AG04450 (cell line): ENCODE data around the gene MYLK3. TPM values are rescaled to one million over a fixed set of nuclear protein-coding genes. Genes with fewer than 3 reads are reported as not detected.

Experiments
- CTCF ChIA-PET: fragments of 300-600, 350-600 bp; formaldehyde crosslinking; extraction: SDS; loops from one replicate; lab custom pipeline; 2022; ENCODE audit warnings: antibody characterized with exemption, inconsistent platforms; lab: Charles Lee
- POLR2A ChIA-PET: fragments of 350-600 bp; formaldehyde crosslinking; extraction: SDS; loops from one replicate; lab custom pipeline; 2021; ENCODE audit warnings: antibody characterized with exemption, inconsistent platforms; lab: Yijun Ruan, JAX
- DNase-seq: peaks from one replicate; pipeline ENCODE4 v3.0.0-alpha.2; 2011; ENCODE audit warnings: low read depth, low spot score
- H3K27ac ChIP-seq: one replicate; pipeline ENCODE4 v1.5.1; 2012; ENCODE audit warnings: low read depth, low read length, control low read depth
- H3K27me3 ChIP-seq: one replicate; pipeline ENCODE4 v1.6.0; 2012; ENCODE audit warnings: low read length; ENCODE audit not compliant: control insufficient read depth, insufficient read depth
- H3K4me3 ChIP-seq: 2 replicates; pipeline ENCODE4 v1.5.1; 2011; ENCODE audit warnings: mild to moderate bottlenecking, low read depth, low read length, control low read depth
- H3K9me3 ChIP-seq: 2 replicates; pipeline ENCODE4 v1.5.1; 2012; ENCODE audit warnings: low read length; ENCODE audit not compliant: control insufficient read depth, insufficient read depth
- polyA plus RNA-seq: library from polyadenylated mRNA; depleted of rRNA; stranded (reverse); fragments of >200 nt; gene quantifications from 2 replicates; pipeline ENCODE4 v1.2.3, GENCODE V29; 2011
- TF ChIP-seq, protein P1 (sequence below): IDR thresholded peaks from 2 replicates; pipeline ENCODE4 v1.5.1; 2011; ENCODE audit warnings: low read depth, low read length, control low read depth, inconsistent platforms

MYLK3 gene
- polyA plus RNA-seq, 1 experiment: 0.11 TPM

DNA sequence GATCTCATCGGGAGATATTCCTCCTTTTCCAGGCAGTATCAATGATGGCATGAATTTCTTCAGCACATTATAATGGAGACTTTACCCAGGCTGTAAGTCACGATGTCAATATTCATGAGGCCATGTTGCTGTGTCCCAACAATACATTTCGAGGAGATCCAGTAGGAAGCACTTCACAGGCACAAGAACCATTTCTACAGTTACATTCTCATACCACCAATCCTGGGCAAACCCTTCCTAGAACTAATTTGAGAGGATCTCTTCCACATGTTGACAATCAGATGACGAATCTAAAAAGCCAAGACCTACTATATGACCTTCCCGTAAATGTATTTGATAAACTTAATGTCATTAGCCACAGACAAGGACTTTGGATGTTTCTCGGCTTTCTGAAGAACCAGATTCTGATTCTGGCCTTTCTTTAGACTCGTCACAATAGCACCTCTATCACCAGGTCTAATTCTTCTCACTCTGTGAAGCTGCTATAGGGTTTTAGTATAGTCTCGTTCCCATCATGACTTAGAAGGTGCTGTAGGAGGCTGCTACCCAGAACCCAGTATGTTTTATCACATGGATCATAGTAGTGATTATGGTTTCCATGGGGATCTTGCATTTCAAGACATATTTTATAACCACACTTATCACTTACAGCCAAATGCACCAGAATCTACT is 42.6 kb upstream of the MYLK3 start:
- ChIA-PET CTCF (interaction anchor here (2.7 to 3.6 kb wide), 2 partner anchors 10 to 117 kb away, joined by 13 to 19 read pairs; no protein-coding TSS in a partner anchor), POLR2A (interaction anchor here (0.6 to 1.2 kb wide), 3 partner anchors 9 to 113 kb away, joined by 3 read pairs; no protein-coding TSS in a partner anchor)
- H3K4me3 ChIP-seq: peak overlapping the region; percentile 60
- TF ChIP-seq, protein P1, sequence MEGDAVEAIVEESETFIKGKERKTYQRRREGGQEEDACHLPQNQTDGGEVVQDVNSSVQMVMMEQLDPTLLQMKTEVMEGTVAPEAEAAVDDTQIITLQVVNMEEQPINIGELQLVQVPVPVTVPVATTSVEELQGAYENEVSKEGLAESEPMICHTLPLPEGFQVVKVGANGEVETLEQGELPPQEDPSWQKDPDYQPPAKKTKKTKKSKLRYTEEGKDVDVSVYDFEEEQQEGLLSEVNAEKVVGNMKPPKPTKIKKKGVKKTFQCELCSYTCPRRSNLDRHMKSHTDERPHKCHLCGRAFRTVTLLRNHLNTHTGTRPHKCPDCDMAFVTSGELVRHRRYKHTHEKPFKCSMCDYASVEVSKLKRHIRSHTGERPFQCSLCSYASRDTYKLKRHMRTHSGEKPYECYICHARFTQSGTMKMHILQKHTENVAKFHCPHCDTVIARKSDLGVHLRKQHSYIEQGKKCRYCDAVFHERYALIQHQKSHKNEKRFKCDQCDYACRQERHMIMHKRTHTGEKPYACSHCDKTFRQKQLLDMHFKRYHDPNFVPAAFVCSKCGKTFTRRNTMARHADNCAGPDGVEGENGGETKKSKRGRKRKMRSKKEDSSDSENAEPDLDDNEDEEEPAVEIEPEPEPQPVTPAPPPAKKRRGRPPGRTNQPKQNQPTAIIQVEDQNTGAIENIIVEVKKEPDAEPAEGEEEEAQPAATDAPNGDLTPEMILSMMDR: no peak
- H3K27me3 ChIP-seq: no peaks in the 10 kb centered on the region
- DNase-seq: no peak
- no peak overlapping the region for H3K27ac ChIP-seq
- peaks cover 13% of the 10 kb centered on the region for H3K9me3 ChIP-seq

DNA sequence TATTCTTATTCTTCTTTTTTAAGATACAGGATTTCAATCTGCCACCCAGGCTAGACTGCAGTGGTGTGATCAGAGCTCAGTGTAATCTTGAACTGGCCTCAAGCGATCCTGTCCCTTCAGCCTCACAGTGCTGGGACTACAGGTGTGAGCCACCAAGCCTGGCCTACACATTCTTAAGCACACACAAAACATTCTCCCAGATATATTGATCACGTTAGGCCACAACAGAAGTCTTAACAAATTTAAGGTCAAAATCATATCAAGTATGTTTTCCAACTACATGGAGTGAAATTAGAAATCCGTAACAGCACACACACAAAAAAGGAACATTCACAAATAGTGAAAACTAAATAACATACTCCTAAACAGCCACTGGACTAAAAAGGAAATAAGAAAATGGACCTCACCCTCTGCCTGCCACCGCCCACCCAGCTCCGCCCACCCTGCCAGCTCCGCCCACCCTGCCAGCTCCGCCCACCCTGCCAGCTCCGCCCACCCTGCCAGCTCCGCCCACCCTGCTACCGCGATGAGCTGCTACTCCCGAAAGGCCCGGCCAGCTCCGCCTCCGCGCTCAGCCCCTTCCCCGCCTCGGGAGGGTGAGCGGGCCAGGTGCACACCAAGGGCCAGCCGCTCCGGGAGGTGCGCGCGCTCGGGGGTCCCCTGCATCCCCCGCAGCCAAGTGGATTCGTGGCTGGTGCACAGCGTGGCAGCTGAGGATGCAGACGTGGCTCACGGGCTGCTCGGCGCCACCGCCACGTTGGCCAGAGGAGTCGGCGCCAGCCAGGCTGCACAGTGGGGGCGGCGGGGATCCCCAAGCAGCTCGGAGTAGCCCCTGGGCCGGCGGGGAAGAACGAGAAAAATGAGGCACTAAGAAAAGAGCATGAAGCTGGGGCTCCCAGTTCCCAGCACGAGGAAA is 41.6 kb upstream of the MYLK3 start:
- ChIA-PET CTCF (interaction anchor here (0.8 to 3.6 kb wide), 2 partner anchors 11 to 116 kb away, joined by 3 to 13 read pairs; no protein-coding TSS in a partner anchor), POLR2A (interaction anchor here (0.6 to 1.2 kb wide), 5 partner anchors 10 to 184 kb away, joined by 3 read pairs; partner anchors contain the start of gene DNAJA2)
- H3K27me3 ChIP-seq: no peaks in the 10 kb centered on the region
- peak overlapping the region; percentile 60 for H3K4me3 ChIP-seq
- TF ChIP-seq, protein P1: no peak
- peak overlapping the region; percentile 42 for H3K27ac ChIP-seq
- peaks cover 13% of the 10 kb centered on the region for H3K9me3 ChIP-seq
- no peak for DNase-seq

DNA sequence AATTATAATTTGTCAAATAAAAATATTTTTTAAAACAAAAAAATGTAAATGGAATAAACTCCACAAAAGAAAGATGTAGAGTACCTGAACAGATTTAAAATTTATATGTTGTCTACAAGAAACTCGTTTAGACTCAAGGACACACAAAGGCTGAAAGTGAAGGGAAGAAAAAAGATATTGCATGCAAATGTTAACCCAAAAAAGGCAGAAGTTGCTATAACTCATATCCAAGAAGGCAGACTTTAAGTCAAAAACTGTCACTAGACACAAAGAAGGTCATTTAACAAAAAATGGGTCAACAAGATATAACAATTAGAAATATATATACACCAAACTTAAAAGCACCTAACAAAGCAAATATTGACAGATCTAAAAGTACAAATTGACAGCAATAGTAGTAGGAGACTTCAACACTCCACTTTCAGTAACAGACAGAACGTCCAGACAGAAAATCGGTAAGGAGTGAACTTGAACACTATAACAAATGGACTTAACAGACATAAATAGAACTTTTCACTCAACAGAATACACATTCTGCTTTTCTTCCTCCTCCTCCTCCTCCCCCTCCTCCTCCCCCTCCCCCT is 40.8 kb upstream of the MYLK3 start:
- no peak overlapping the region for H3K27ac ChIP-seq
- ChIA-PET CTCF (interaction anchor here (2.4 kb wide), 1 partner anchor 12 kb away, joined by 12 read pairs; no protein-coding TSS in a partner anchor), POLR2A (interaction anchor here (1.0 kb wide), 1 partner anchor 97 kb away, joined by 3 read pairs; no protein-coding TSS in a partner anchor)
- DNase-seq: no peak
- TF ChIP-seq, protein P1: no peak
- no peaks in the 10 kb centered on the region for H3K27me3 ChIP-seq
- H3K4me3 ChIP-seq: no peak overlapping the region
- H3K9me3 ChIP-seq: peaks cover 9% of the 10 kb centered on the region

DNA sequence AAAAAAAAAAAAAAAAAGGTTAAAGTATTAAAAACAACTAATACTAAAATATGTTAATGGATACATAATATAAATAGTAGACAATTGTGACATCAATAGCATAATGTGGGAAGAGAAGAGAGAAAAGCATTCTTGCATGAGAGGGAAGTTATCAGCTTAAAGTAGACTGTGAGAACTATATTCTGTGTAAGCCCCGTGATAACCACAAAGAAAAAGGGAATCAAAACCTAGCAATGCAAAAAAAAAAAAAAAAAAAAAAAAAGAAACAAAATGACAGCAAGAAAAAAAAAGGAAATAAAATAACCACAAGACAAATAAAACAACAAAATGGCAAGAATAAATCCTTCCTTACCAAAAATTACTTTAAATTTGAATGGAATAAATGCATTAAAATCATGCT is 39.8 kb upstream of the MYLK3 start:
- no peak for DNase-seq

More for the DNA sequence above, 39.8 kb upstream of the MYLK3 start:
- peaks cover 5% of the 10 kb centered on the region; the same call in 1 of the 2 replicates for H3K9me3 ChIP-seq
- H3K27me3 ChIP-seq: no peaks in the 10 kb centered on the region
- H3K27ac ChIP-seq: no peak overlapping the region
- no peak overlapping the region for H3K4me3 ChIP-seq
- CTCF ChIA-PET: interaction anchor here (0.6 to 2.4 kb wide), 3 partner anchors 9 to 44 kb away, joined by 3 to 12 read pairs (median 4); no protein-coding TSS in a partner anchor
- POLR2A ChIA-PET: no interaction called here
- TF ChIP-seq, protein P1: no peak
